Stimulated activated CD8-positive, alpha-beta memory T cell treated with anti-CD3 and anti-CD28 coated beads, Interleukin-2, amount 100 ng/mL, for 48 hours (primary cell): ENCODE data around the gene EYA4.
"Not testable (repeated sequence)": the region's sequence is repeated elsewhere in the genome, so short reads cannot be mapped to it uniquely, and the experiment has no call there.

Experiments
- DNase-seq, 2 donors: peaks; one replicate each; pipeline ENCODE4 v3.0.0-alpha.2; 2020; ENCODE audit warnings: low read depth in 2 of 2

Gene EYA4

GRCh38 chr6:133532908-133533307, 291.8 kb downstream of the EYA4 start:
- DNase-seq = no peak

- DNase-seq = no peak
Measured at GRCh38 chr6:133539502-133540259, 298.5 kb downstream of the EYA4 start.

GRCh38 chr6:133540361-133540760, 299.2 kb downstream of the EYA4 start:
- DNase-seq = no peak

- no peak for DNase-seq
Measured at GRCh38 chr6:133541040-133541439, 299.9 kb downstream of the EYA4 start.

- DNase-seq = no peak
Measured at GRCh38 chr6:133542056-133542821, 301.1 kb downstream of the EYA4 start.

GRCh38 chr6:133544419-133544818, 303.3 kb downstream of the EYA4 start:
- DNase-seq = no peak

GRCh38 chr6:133546098-133546497, 304.9 kb downstream of the EYA4 start:
- DNase-seq = no peak

GRCh38 chr6:133547136-133547535, 306.0 kb downstream of the EYA4 start:
- no peak for DNase-seq

GRCh38 chr6:133548423-133549159, 307.4 kb downstream of the EYA4 start:
- DNase-seq = no peak

- no peak for DNase-seq
Measured at GRCh38 chr6:133549371-133549801, 308.2 kb downstream of the EYA4 start.

- no peak for DNase-seq
Measured at GRCh38 chr6:133550026-133550425, 308.9 kb downstream of the EYA4 start.

- no peak for DNase-seq
Measured at GRCh38 chr6:133551436-133551835, 310.3 kb downstream of the EYA4 start.

- no peak for DNase-seq
Measured at GRCh38 chr6:133551847-133552341, 310.7 kb downstream of the EYA4 start.

GRCh38 chr6:133553652-133554051, 312.5 kb downstream of the EYA4 start:
- no peak for DNase-seq

GRCh38 chr6:133554121-133554520, 313.0 kb downstream of the EYA4 start:
- not testable (repeated sequence) for DNase-seq

- DNase-seq = no peak
Measured at GRCh38 chr6:133555685-133556084, 314.5 kb downstream of the EYA4 start.

GRCh38 chr6:133559926-133560325, 318.8 kb downstream of the EYA4 start:
- DNase-seq = no peak

- no peak for DNase-seq
Measured at GRCh38 chr6:133567636-133568035, 326.5 kb downstream of the EYA4 start.

GRCh38 chr6:133568970-133569889, 328.1 kb downstream of the EYA4 start:
- DNase-seq = peak in 1 of 2 donors; percentile 8

GRCh38 chr6:133571681-133572080, 330.5 kb downstream of the EYA4 start:
- no peak for DNase-seq

- DNase-seq = no peak
Measured at GRCh38 chr6:133577851-133578250, 336.7 kb downstream of the EYA4 start.
